OCI-LY1 (cell line): Measurements from ENCODE around the gene ENOX2.

Experiments used
- CTCF ChIP-seq: fragments of 200-600 bp; sonication (generic), shearing (Covaris generic); IDR thresholded peaks from 2 replicates; pipeline ENCODE4 v1.5.1; 2017; ENCODE audit warnings: mild to moderate bottlenecking, antibody characterized with exemption, low read length, moderate library complexity, mixed read lengths
- EZH2 ChIP-seq: fragments of 200-600 bp; sonication (generic), shearing (Covaris generic); IDR thresholded peaks from 2 replicates; pipeline ENCODE4 v1.8.0; 2017; ENCODE audit warnings: borderline replicate concordance, mixed run types, mild to moderate bottlenecking, antibody characterized with exemption, low read length, moderate library complexity, mixed read lengths

DNA sequence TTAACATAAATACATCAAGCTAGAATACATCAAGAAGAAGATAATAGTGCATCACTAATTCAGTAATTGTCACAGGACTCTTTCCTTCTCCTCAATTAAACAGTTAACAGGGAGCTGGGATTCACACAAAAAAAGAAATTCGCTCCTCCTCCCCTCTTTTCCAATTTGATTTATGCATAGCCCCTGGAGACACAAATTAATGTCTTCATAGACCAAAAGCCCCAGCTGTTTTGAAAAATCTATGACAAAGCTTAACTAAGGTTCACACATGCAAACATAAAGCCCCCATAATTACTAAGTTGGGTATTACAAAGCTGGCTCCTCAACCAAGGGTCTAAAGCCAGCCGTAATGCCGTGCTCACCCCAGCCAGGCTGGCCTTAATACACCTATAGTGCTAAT is 61.2 kb downstream of the ENOX2 start:
- TF ChIP-seq CTCF, result no peak
- TF ChIP-seq EZH2, result no peak
